COR-L47 (cell line): ENCODE measurements around the gene GALNT18.

Experiments
- DNase-seq: peaks from one replicate; lab custom pipeline; 2025; lab: John Stamatoyannopoulos, UW

The GALNT18 gene

DNA sequence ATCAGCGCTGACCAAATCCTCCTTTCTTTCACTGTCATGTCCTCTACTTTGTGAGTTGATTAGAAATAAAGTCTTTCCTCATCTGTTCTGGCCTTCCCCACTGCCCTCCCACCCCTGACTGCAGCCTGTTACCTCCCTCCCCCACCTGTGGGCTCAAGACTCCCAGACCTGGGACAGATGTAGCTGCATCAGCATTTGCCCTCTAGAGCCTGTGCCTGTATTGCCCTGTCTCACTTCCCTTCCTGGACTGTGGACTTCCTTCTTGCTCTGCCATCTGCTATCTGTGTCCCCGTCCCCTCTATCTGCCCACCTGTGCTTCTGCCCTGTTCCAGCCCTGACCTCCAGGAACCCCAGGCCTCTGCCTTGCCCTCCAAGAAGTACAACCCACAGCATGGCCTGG, 122.5 kb downstream of the GALNT18 start:
- DNase-seq = no peak

DNA sequence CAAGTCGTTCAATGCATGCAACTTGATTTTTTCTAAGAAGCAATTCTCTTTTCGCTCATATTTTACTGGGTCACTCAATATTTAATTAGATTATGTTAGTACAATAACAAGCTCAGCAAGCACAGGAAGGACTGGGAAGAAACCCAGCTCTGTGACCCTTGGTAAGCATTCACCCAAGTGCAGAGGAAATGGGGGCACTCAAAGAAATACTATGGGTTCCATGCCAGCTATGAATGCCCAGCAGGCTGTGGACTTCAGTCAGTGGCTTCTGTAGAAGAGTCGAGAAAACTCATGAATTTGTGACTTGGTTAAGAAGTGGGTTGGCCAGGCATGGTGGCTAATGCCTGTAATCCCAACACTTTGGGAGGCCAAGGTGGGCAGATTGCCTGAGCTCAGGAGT, 123.6 kb downstream of the GALNT18 start:
- DNase-seq = no peak

DNA sequence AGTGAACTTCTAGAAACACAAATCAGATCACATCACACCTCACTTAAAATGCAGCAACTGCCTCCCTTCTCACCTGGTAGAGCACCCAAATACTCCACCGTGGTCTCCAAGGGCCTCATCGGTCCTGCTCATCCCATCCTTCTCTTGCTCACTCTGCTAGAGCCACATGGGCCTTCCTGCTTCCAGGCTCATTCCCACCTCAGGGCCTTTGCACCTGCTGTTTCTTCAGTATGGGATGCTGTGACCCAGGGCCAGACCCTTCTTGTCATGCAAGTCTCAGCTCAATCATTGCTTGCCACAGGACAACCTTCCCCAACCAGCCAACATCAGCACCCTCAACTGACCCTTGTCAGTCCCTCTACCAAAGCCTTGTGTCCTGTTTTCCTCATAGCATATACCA, 124.9 kb downstream of the GALNT18 start:
- no peak for DNase-seq

DNA sequence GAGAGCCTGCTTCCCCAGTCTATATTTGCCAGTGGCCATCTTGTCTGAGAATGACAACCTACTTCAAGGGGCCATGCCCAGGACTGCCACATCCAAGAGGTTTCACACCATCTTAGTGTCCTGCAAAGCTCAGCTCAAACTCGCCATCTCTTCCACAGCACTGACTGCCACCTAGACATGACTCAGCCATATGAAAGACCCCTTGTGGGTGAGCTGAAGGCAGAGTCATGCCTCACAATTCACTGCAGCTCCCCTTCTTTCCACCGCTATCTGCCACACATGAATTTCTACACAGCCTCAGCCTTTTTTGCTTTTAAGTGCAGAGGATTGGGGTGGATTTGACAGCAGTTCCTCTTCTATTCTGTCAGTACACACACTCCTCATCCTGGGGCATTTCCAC, 127.5 kb downstream of the GALNT18 start:
- no peak for DNase-seq

DNA sequence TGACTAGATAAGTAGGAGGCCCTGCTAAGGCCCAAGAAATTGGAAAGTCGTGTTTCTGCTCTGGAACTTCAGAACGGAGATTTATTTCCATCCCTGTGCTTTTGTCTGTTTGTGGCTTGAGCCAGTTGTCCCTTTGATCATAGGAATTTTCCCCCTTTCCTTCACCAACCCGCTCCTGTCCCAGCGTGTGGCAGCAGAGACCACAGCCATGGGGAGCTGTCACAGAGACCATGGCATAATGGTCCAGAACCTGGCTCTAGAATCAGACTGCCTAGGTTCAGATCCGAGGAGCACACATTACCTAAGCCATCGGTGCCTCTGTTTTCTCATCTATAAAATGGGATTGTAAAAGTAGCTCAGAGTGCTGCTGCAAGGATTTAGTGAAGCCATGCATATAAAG, 128.1 kb downstream of the GALNT18 start:
- DNase-seq = no peak

DNA sequence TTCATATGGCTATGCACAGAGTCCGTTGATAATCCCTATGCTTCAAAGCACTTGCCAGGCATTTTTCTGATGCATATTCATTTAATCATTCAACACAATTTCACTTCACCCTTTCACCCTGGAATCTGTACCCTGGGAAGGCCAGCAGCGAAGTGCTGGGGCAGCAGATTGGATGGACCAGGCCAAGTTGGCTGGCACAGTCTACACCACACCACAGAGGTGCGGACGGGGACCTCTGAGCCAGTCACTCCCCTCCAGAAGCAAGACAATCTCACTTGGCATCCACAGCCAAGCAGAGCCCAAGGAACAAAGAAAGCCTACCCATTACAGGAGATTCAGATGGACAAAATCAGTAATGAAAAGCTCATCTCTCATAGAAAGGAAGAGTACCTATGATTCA, 130.2 kb downstream of the GALNT18 start:
- no peak for DNase-seq

DNA sequence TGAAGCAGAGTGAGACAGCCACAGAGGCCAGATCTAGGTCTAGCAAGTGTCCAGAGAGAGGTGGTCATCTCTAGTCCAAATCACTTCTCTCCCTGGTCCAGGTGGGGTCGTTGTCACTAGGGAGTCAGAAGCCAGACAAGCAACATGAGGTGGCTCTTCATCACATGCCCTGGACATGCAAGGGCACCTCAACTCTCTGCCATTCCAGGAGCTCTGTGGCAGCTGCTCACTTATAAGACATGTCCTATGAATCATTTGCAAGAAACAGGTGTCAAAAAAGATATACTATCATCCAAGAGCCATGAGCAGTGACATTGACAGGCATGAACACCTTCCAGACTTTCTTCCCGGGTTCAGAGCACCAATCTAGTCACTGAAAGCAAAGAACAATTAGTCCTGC, 130.8 kb downstream of the GALNT18 start:
- DNase-seq = no peak

DNA sequence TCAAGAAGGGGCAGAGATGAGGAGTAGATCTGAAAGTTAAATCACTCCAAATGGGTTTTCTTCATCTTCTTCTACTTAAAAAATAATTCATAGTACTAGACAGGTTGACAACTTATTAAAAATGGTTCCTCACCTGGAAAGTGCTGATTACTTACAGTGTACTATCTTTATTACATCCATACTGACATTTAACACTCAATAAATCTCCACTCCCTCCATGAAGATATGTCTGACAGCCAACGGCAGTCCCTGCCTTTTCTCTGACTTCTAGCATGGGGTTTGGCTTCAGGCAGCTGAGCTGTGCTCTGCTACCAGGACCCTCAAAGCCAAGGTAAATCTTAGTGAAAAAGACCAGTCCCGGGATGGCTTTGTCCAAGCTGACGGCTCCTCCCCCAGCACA, 135.4 kb downstream of the GALNT18 start:
- no peak for DNase-seq

DNA sequence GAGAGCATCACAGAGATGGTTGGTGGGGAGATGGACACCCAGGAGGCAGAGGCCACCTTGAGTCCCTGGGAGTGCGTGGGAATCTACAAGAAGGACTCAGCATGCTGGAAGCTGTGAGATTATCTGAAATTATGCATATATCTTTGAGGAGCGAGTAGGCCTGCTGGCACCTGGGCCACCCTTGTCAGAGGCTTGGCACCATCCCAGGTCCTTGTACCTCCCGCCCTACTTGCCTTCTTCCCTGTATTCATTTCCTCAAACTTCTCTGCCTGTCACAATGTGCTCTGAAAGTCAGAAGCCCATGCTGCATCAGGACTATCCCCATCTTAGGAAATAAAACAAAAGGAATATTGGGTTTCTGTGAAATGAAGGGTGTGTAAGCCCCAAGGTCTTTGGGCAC, 135.8 kb downstream of the GALNT18 start:
- no peak for DNase-seq

DNA sequence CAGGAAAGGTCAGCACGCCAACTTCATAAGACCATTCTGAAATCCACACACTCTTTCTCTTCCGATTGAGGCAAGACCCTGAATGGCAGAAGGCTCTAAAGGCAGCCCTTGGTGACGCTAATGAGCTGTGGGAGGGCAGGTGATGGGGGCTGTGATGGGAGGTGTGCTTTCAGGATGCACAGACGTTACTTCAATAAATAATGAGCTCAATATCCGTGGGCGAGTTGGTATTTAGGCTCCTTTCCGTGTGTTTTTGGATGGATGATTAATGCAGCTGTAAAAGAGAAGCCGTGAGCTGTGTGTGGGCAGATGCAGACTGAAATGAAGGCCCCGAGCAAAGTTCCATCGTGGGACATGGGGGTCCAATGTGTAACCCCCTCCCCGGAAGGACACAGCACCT, 138.2 kb downstream of the GALNT18 start:
- no peak for DNase-seq

DNA sequence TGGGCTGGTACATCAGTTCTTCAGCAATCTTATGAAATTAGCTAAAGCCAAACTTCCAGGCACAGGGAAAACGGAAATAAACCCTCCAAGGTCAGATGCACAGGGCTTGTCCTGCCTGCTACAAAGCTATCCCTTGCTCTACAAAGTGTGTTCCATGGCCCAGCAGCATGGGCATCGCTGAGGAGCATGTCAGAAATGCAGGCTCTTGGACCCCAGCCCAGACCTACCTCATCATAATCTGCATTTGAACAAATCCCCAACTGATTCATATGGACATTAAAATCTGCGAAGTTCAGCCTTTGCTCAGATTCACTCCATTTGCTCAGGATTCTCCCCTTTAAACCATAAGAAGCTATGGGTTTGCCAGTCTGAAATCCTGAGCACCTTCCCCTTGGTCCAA, 139.1 kb downstream of the GALNT18 start:
- no peak for DNase-seq

DNA sequence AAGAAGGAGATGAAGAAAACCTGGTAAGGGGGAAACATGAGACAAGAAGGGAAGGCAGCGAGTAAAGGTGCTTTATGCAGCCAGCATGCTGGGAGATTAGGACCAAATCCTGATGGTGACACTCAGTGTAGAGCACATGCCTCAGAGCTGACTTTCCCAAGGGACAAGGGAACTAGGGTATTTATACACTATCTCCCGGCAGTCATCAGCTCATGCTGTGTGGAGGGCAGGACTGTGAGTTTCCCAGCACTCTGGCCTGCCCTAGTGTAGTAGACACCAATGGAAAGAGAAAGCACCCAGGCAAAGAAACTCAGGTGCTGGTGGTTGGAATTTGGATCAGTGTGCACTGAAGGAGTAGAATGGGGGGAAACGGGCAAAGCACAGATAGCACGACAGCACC, 140.4 kb downstream of the GALNT18 start:
- no peak for DNase-seq

DNA sequence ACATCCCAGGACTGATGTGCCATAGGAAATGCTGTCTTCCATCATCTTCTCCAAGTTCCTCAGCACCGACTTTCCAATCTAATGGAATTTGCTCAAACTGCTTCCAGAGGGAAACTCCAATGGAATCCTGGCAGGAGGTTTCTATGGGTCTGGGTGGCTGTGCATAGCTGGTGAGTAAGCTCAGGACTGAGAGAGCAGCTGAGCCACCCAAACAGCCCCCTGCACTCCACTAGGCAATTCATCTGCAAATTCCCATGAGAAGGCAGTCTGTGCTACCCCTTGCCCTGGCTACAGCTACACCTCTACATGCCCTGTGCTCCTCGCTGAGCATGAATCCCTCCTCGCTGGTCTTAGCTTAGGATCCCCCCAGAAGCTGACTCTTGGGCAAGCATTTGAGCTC, 140.8 kb downstream of the GALNT18 start:
- DNase-seq = no peak

DNA sequence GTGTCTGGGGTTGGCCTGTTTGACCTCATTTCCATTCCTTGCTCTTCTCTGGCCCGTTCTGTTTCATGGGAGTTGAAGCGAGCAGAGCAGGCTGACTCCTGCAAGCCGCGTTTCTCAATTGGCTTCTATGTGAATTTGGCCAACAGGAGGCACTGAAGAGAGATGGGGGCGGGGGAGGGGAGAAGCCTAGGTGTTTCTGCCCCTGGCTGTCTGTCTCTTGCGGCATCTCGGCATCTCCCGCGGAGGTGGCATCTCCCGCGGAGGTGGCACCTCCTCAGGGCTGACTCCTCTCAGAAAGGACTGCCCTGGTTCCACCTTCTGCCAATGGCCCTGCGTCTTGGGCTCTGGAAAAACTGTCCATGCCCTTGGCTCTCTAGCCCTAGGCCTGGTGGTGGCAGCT, 143.1 kb downstream of the GALNT18 start:
- no peak for DNase-seq

DNA sequence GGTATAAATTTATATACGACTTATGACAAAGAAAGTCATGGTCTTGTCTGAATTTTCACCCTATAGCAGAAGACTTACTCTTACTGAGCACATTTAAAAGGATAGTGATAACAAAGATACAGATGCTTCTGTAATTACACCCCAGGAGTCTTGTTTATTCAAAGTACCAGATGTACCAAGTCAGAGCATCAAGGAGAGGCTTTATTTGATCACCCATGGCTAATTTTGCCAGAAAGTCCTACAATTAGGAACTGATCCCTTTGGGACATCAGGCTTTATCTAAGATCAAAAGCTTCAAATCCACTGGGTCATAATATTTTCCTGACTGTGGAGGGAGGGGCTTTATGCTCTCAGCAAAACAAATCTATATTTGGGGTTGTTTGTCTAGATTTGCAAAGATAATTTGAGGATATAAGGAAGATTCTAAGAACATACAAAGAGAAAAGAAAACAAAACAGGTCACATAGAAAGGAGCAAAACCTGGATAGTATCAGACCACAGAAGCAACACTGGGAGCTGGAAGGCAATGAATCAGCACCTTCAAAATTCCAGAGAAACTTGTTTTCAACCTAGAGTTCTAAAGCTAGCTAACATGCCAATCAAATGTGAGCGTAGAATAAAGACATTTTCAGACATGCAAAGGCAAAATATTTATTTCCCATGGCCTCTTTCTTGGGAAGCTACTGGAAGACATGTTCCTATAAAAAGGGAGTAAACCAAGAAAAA, 143.9 kb downstream of the GALNT18 start:
- DNase-seq = peak; percentile 28

DNA sequence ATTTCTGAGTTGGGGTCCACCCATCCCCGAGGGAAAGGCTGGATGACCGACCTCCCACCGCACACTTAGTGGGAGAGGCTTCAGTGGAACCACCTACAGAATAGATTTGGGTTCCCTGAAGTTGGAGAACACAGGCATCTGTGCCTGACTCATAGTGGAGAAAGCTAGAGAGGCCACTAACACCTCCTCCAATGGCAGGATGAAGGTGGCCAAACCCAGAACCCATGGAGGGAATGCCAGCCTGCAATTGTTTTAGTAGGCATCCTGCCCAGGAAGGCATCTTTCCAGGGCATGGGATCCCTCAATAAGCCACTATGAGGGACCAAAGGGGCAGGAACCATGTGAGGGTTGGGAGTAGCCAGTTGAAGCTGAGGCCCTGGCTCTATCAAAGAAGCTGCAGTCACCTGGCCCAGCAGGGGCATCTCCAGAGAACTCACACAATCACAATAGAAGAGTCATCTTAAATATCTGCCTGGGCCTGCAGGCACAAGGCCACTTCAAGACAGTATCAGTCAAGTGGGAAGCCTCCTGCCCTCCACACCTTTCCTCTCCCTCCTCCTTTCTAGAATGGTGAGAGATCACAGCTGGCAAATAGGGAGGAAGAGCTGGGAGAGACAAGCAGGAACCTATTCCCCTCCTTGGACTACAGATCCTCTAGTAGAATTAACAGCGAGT, 144.7 kb downstream of the GALNT18 start:
- DNase-seq = no peak

DNA sequence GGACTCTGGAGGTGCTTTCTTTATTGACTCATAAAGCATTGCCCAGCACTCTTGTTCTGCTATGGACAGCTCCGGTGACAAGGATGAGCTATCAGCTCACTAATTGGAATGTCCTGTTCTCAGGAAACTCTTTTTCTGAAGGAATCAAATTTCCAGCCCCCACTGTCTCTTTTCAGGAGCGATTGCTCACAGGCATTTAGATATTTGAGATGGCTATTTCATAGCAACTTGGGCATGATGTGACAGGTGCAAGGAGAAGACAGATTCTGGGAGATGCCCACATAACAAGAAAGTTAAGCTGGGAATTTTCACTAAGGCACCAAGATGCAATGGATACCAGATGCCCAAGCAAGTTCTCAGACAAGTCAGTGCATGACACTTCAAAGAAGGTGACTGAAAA, 145.3 kb downstream of the GALNT18 start:
- DNase-seq = no peak

DNA sequence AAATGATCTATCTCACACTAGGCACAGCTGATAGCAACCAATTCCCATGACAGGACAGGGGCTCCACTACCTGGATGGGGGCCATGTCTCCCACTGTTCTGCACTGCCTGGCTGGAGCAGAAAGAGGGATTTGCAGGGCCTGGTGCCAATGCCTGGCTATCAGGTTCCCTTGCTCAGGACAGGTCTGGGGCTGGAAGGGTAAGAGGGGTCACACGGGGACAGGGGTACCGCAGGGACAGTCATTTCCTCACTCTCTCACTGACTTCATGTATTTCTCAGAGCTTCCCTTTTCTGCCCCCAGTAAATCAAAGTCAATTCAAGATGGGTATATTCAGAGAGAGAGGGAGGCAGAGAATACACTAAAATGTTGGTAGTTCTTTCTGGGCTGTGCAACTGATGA, 149.7 kb downstream of the GALNT18 start:
- no peak for DNase-seq

DNA sequence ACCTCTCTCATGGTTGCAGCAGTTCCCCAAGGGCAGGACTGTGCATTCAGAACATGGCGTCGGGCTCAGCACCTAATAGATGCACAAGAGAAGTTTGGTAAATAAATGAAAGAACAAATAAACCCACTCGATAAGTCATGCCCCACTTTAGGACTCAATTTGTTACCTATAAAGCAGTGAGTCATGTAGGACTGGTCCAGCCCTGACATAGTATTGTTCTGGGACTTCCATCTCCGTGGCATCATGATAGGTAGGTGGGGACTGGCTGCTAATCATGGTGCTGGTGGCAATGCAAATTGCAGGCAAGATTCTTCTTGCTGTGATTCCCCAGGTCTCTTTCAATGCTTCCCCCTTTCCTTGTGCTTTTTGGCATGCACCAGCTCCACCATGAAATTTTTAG, 150.6 kb downstream of the GALNT18 start:
- no peak for DNase-seq

DNA sequence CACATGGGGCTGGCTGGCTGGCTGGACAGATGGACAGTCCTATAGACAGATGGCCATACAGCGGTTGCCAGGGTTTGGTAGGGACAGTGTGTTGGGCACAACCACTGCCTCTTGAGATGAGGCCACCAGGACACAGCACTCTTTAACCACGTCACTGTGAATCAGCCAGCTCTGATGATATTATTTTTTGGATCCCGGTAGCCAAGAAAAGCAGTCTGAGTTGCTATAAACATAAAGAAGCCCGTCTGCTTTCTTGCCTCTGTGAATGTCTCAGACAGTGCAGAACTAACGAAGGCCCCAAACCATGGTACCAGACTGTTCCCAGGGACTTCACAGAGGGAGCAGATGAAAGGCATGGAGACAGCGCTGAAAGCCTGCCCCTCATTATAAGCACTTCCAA, 152.9 kb downstream of the GALNT18 start:
- no peak for DNase-seq

DNA sequence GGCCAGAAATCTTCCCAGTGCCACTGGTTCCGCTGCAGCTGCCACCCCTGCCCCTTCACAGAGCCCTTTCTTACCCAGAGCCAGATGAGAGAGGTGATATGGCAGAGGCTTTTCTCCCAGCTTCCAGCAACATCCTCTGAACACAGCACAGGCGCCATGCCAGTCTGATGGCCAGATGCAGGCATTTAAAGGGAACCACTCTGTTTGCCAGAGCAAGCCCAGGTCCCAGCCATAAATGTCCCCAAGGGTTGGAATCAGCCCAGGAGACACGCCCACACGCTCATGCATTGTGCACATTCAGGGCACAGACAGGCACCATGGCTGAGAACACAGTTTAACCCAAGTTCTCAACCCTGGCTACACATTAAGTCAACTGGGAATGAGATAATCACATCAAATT, 154.5 kb downstream of the GALNT18 start:
- peak; percentile 43 for DNase-seq

DNA sequence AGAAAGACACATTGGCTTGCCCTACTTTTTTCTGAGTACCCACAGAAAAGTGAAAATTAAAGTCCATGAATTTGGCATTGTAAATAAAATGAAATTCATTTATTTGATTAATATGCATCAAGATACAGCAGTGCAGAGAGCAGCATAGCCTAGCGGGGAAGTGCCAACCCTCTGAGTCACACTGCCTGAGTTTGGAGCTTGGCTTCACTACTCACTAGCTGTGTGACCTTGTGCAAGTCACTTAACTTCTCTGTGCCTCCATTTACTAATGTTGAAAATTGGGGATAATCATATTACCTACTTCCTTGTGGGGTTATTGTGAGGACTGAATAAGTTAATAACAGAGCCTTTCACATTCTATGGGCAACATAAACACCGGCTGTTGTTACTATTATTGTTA, 157.2 kb downstream of the GALNT18 start:
- DNase-seq = no peak

DNA sequence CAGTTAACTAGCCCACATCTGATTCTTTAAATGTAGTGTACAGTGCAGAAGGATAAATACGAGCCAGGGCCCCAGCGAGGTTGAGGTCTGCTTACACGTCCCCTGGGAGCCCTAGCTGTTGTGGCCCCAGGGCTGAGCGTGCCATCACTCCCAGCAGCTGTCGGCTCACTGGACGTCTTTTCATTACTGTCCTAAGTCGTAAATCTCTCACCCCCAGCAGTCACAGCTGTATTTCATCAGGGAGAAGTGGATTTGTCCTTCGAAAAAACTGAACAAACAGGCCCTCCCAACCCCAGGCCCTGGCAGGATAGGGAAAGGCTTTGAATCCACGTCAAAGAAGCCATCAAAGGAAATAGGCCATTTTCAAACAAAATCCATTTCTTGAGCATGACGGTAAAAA, 158.4 kb downstream of the GALNT18 start:
- DNase-seq = no peak

DNA sequence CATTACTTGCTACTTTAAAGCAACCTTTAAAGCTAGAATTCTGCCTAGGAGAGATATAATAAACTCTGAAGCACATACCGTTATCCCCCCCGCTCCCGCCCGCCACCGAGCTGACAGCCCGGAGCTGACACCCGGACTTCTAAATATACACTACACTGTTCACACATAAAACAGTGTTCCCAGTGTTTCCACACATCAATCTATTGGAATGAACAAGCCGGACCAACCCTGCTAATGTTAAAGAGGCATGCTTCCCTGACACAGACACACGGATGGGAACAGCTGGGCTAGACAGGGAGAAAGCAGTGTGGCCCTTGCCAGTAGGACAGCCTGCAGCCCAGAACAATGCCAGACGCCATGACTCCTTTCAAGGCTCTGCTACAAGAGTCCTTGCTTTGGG, 160.3 kb downstream of the GALNT18 start:
- DNase-seq = no peak
